OCI-LY1 (cell line): ENCODE results near the gene ALG3.

Experiments used
- EZH2 ChIP-seq: fragments of 200-600 bp; sonication (generic), shearing (Covaris generic); IDR thresholded peaks from 2 replicates; pipeline ENCODE4 v1.8.0; 2017; ENCODE audit warnings: borderline replicate concordance, mixed run types, mild to moderate bottlenecking, antibody characterized with exemption, low read length, moderate library complexity, mixed read lengths
- TF ChIP-seq, protein P1 (sequence below): fragments of 200-600 bp; sonication (generic), shearing (Covaris generic); IDR thresholded peaks from 2 replicates; pipeline ENCODE4 v1.5.1; 2017; ENCODE audit warnings: mild to moderate bottlenecking, antibody characterized with exemption, low read length, moderate library complexity, mixed read lengths

DNA sequence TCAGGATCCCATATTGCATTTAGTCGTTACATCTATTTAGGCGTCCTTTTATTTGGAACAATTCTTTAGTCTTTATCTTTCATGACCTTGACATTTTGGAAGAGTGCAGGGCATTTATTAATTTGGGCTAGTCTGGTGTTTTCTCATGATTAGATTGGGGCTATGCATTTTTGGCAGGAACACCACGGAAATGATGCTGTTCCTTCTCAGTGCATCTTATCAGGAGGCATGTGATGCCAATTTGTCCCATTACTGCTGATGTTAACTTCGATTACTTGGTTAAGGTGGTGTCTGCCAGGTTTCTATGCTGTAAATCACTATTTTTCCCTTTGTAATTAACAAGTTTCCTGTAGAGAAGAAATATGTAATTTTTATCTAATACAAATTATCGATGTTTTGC lies 37.5 kb downstream of the ALG3 start:
- TF ChIP-seq, protein P1, sequence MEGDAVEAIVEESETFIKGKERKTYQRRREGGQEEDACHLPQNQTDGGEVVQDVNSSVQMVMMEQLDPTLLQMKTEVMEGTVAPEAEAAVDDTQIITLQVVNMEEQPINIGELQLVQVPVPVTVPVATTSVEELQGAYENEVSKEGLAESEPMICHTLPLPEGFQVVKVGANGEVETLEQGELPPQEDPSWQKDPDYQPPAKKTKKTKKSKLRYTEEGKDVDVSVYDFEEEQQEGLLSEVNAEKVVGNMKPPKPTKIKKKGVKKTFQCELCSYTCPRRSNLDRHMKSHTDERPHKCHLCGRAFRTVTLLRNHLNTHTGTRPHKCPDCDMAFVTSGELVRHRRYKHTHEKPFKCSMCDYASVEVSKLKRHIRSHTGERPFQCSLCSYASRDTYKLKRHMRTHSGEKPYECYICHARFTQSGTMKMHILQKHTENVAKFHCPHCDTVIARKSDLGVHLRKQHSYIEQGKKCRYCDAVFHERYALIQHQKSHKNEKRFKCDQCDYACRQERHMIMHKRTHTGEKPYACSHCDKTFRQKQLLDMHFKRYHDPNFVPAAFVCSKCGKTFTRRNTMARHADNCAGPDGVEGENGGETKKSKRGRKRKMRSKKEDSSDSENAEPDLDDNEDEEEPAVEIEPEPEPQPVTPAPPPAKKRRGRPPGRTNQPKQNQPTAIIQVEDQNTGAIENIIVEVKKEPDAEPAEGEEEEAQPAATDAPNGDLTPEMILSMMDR: no peak
- TF ChIP-seq EZH2: no peak
